Measurements from ENCODE around the gene CACNA1B. TPM values are rescaled to one million over a fixed set of nuclear protein-coding genes. Genes with fewer than 3 reads are reported as not detected.

Gene CACNA1B
- total and polyA plus RNA-seq, 2 of the 13 experiments (the other 11 are each of a cell fraction or from before 2014, with no cell fraction given) = under 0.01 to 0.04 TPM

DNA sequence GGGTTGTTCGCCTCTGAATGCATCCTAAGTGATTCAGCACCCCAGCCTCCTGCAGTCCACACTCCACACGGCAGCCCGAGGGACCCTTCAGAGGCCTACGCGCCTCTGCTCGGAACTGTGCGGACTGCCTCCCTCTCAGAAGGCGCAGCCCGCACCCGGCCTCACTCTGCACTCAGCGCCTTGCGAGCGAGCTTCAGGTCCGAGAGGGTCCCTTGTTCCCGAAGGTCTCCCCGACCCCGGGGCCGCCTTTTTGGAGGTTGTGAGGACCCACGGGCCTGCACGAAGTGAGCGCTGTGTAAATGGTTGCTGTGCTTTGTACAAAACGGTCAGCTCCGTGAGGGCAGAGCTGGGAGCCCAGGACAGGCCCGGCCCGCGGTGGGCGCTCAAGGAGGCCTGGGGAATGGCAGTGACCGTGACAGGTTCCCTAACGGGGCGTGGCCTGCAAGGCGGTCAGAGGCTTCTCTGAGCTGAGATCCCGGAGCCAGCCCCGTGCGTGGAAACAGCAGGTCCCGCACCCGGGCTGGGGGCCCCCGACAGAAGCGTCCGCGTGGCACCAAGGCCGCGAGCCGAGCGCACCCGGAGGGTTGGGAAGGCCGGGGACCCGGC is 698 bp upstream of the CACNA1B start (continued):
- TF ChIP-seq, protein P1, sequence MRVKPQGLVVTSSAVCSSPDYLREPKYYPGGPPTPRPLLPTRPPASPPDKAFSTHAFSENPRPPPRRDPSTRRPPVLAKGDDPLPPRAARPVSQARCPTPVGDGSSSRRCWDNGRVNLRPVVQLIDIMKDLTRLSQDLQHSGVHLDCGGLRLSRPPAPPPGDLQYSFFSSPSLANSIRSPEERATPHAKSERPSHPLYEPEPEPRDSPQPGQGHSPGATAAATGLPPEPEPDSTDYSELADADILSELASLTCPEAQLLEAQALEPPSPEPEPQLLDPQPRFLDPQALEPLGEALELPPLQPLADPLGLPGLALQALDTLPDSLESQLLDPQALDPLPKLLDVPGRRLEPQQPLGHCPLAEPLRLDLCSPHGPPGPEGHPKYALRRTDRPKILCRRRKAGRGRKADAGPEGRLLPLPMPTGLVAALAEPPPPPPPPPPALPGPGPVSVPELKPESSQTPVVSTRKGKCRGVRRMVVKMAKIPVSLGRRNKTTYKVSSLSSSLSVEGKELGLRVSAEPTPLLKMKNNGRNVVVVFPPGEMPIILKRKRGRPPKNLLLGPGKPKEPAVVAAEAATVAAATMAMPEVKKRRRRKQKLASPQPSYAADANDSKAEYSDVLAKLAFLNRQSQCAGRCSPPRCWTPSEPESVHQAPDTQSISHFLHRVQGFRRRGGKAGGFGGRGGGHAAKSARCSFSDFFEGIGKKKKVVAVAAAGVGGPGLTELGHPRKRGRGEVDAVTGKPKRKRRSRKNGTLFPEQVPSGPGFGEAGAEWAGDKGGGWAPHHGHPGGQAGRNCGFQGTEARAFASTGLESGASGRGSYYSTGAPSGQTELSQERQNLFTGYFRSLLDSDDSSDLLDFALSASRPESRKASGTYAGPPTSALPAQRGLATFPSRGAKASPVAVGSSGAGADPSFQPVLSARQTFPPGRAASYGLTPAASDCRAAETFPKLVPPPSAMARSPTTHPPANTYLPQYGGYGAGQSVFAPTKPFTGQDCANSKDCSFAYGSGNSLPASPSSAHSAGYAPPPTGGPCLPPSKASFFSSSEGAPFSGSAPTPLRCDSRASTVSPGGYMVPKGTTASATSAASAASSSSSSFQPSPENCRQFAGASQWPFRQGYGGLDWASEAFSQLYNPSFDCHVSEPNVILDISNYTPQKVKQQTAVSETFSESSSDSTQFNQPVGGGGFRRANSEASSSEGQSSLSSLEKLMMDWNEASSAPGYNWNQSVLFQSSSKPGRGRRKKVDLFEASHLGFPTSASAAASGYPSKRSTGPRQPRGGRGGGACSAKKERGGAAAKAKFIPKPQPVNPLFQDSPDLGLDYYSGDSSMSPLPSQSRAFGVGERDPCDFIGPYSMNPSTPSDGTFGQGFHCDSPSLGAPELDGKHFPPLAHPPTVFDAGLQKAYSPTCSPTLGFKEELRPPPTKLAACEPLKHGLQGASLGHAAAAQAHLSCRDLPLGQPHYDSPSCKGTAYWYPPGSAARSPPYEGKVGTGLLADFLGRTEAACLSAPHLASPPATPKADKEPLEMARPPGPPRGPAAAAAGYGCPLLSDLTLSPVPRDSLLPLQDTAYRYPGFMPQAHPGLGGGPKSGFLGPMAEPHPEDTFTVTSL (CRISPR knock-in tag; IDR thresholded peaks at IDR 0.05; ENCODE audit: borderline replicate concordance) = no peak

DNA sequence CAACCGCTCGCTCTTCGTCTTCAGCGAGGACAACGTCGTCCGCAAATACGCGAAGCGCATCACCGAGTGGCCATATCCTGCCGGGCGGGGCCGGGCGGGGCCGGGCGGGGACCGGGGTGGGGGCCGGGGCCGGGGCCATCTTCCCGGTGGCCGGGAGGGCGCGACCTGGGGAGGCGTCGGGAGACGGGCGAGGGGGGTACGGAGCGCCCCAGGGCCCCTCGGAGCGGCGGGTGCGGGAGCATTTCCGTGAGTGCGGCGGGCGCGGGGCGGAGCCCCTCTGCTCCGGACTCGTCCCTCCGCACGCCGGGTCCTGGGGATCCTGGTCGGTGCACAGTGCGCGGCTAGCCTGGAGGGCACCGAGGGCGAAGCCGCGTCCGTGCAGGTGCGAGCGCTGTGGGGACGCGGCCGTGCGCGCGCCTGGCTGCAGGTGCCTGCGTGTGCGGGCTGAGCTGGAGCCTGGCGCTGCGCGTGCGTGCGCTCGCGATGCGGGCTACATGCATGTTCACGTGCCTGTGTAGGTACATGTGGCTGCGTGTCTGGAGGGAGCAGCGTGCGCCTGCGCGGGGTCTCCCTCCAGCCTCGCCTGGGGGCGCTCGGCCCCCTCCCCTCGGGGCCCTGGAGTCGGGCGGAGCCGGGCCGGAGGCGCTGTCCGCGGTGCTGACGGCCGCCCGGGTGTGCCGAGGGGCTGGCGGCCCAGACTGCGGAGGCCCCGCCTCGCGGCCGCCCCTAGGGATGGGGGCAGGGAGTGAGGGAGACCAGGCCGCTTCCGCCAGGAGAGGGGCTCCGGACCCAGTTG is 762 bp downstream of the CACNA1B start:
- H3K36me3 ChIP-seq (replicated peaks in 1 of 2; ENCODE audit: control insufficient read depth in 1 of 2, insufficient read depth in 2 of 2, low read length in 2 of 2) = no peaks in the 10 kb centered on the region
- H3K4me1 ChIP-seq (ENCODE audit: insufficient read depth, low read length) = no peaks in the 10 kb centered on the region
- DNase-seq (ENCODE audit: low spot score) (no peak), FAIRE-seq (no peak), ATAC-seq (peak; percentile 37)
- H2AFZ ChIP-seq (ENCODE audit: low read length) = no peak overlapping the region
- WGBS (ENCODE audit: low lambda C conversion rate) = 88% methylated on average over 53 of the region's 101 CpGs
- no peak overlapping the region for H3K4me2 ChIP-seq (ENCODE audit: low read depth, low read length)
- no peak overlapping the region for H3K4me3 ChIP-seq (replicated peaks in 1 of 3; ENCODE audit: insufficient read depth in 1 of 3, low read depth in 2 of 3, low read length in 3 of 3)
- no peak overlapping the region for H3K27ac ChIP-seq (ENCODE audit: extremely low read length, insufficient read depth, low read length)
- no TSS peak for BruUV-seq (replicated peaks)
- peaks cover 2% of the 10 kb centered on the region; the same call in 1 of the 2 replicates for H4K20me1 ChIP-seq (ENCODE audit: insufficient read depth, low read length)
- no peaks in the 10 kb centered on the region for H3K79me2 ChIP-seq (ENCODE audit: insufficient read depth, low read length)
- H3K27me3 ChIP-seq (ENCODE audit: control insufficient read depth in 1 of 2, insufficient read depth in 2 of 2, low read length in 2 of 2) = peaks cover 2 to 15% of the 10 kb centered on the region in 2 experiments; a peak in 3 of 5 replicates
- no peak overlapping the region for H3K9ac ChIP-seq (ENCODE audit: insufficient read depth, low read depth, low read length)
- intact Hi-C loops (cut with micrococcal nuclease; ENCODE audit: unreplicated experiment) (no loop called here), in situ Hi-C loops (cut with HindIII; ENCODE audit: extremely low pct_ligation_motif_present, low pct_unique_long_range_greater_than_20kb) (no loop called here)
- H3K9me3 ChIP-seq (ENCODE audit: low read length) = no peaks in the 10 kb centered on the region
- POLR2A ChIA-PET = no interaction called here
- CTCF ChIA-PET (ENCODE audit: low intra/inter-chr PET ratio, low total read pairs) = no interaction called here
- no peak for TF ChIP-seq ZNF589 (CRISPR knock-in tag; conservative IDR thresholded peaks at IDR 0.05)
- TF ChIP-seq PAWR (CRISPR knock-in tag; IDR thresholded peaks at IDR 0.05; ENCODE audit: borderline replicate concordance) = no peak
- TF ChIP-seq, protein P2, sequence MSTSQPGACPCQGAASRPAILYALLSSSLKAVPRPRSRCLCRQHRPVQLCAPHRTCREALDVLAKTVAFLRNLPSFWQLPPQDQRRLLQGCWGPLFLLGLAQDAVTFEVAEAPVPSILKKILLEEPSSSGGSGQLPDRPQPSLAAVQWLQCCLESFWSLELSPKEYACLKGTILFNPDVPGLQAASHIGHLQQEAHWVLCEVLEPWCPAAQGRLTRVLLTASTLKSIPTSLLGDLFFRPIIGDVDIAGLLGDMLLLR (CRISPR knock-in tag; IDR thresholded peaks at IDR 0.05) = no peak
- TF ChIP-seq, protein P3, sequence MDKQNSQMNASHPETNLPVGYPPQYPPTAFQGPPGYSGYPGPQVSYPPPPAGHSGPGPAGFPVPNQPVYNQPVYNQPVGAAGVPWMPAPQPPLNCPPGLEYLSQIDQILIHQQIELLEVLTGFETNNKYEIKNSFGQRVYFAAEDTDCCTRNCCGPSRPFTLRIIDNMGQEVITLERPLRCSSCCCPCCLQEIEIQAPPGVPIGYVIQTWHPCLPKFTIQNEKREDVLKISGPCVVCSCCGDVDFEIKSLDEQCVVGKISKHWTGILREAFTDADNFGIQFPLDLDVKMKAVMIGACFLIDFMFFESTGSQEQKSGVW (CRISPR knock-in tag; IDR thresholded peaks at IDR 0.05; ENCODE audit: borderline replicate concordance) = no peak
- TF ChIP-seq, protein P4, sequence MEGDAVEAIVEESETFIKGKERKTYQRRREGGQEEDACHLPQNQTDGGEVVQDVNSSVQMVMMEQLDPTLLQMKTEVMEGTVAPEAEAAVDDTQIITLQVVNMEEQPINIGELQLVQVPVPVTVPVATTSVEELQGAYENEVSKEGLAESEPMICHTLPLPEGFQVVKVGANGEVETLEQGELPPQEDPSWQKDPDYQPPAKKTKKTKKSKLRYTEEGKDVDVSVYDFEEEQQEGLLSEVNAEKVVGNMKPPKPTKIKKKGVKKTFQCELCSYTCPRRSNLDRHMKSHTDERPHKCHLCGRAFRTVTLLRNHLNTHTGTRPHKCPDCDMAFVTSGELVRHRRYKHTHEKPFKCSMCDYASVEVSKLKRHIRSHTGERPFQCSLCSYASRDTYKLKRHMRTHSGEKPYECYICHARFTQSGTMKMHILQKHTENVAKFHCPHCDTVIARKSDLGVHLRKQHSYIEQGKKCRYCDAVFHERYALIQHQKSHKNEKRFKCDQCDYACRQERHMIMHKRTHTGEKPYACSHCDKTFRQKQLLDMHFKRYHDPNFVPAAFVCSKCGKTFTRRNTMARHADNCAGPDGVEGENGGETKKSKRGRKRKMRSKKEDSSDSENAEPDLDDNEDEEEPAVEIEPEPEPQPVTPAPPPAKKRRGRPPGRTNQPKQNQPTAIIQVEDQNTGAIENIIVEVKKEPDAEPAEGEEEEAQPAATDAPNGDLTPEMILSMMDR (CRISPR knock-in tag; IDR thresholded peaks at IDR 0.05) = peak; percentile 11; the same call in 1 of the 2 replicates
- TF ChIP-seq, protein P5, sequence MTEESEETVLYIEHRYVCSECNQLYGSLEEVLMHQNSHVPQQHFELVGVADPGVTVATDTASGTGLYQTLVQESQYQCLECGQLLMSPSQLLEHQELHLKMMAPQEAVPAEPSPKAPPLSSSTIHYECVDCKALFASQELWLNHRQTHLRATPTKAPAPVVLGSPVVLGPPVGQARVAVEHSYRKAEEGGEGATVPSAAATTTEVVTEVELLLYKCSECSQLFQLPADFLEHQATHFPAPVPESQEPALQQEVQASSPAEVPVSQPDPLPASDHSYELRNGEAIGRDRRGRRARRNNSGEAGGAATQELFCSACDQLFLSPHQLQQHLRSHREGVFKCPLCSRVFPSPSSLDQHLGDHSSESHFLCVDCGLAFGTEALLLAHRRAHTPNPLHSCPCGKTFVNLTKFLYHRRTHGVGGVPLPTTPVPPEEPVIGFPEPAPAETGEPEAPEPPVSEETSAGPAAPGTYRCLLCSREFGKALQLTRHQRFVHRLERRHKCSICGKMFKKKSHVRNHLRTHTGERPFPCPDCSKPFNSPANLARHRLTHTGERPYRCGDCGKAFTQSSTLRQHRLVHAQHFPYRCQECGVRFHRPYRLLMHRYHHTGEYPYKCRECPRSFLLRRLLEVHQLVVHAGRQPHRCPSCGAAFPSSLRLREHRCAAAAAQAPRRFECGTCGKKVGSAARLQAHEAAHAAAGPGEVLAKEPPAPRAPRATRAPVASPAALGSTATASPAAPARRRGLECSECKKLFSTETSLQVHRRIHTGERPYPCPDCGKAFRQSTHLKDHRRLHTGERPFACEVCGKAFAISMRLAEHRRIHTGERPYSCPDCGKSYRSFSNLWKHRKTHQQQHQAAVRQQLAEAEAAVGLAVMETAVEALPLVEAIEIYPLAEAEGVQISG (CRISPR knock-in tag; IDR thresholded peaks at IDR 0.05) = 0 out of 2 replicates have a peak, but pooled peaks have one; percentile 25

All from HepG2 (cell line).